A673 (cell line): ENCODE results near the gene RNF26. TPM values are rescaled to one million over a fixed set of nuclear protein-coding genes. Genes with fewer than 3 reads are reported as not detected.

ENCODE experiments used
- BruUV-seq: library from RNA; stranded (reverse); fragments of 400-500 nt; replicated peaks from 2 replicates; lab custom pipeline; 2021; lab: Mats Ljungman, UMichigan
- CTCF ChIA-PET: fragments of 300-600 bp; sonication (Branson Sonifier 250); formaldehyde crosslinking; loops from one replicate; lab custom pipeline; 2022; ENCODE audit warnings: antibody characterized with exemption; lab: Charles Lee
- POLR2A ChIA-PET: fragments of 300-600 bp; sonication (Branson Sonifier 250); formaldehyde crosslinking; loops from one replicate; lab custom pipeline; 2022; ENCODE audit warnings: antibody characterized with exemption; ENCODE audit not compliant: low non-redundant PET; lab: Charles Lee
- DNase-seq: peaks from one replicate; pipeline ENCODE4 v3.0.0-alpha.2; 2015; ENCODE audit warnings: low spot score
- H3K27ac ChIP-seq: fragments of 200-600 bp; sonication (generic); 2 replicates; pipeline ENCODE4 v1.5.1; 2016; ENCODE audit warnings: mixed run types, low read depth, mild to moderate bottlenecking, mixed read lengths, antibody characterized with exemption, low read length; ENCODE audit not compliant: poor library complexity, severe bottlenecking
- H3K27me3 ChIP-seq: fragments of 200-600 bp; sonication (generic); replicated peaks from 2 replicates; pipeline ENCODE4 v1.6.1; 2017; ENCODE audit warnings: mixed run types, low read depth, mild to moderate bottlenecking, mixed read lengths, antibody characterized with exemption, low read length; ENCODE audit not compliant: insufficient read depth, poor library complexity
- H3K36me3 ChIP-seq: fragments of 200-600 bp; sonication (generic); 2 replicates; pipeline ENCODE4 v1.6.1; 2016; ENCODE audit warnings: mixed run types, mild to moderate bottlenecking, mixed read lengths, antibody characterized with exemption, low read length; ENCODE audit not compliant: insufficient read depth, poor library complexity, severe bottlenecking
- H3K4me1 ChIP-seq: fragments of 200-600 bp; sonication (generic); 2 replicates; pipeline ENCODE4 v1.6.1; 2017; ENCODE audit warnings: mixed run types, mild to moderate bottlenecking, mixed read lengths, antibody characterized with exemption, low read length; ENCODE audit not compliant: insufficient read depth, poor library complexity, severe bottlenecking
- H3K4me3 ChIP-seq: fragments of 200-600 bp; sonication (generic); 2 replicates; pipeline ENCODE4 v1.5.1; 2016; ENCODE audit warnings: low read depth, mixed run types, mild to moderate bottlenecking, mixed read lengths, low read length; ENCODE audit not compliant: poor library complexity, severe bottlenecking
- H3K9me3 ChIP-seq: fragments of 200-600 bp; sonication (generic); 2 replicates; pipeline ENCODE4 v1.6.1; 2016; ENCODE audit warnings: mixed run types, low read depth, mild to moderate bottlenecking, mixed read lengths, antibody characterized with exemption, low read length; ENCODE audit not compliant: poor library complexity, severe bottlenecking
- EZH2 ChIP-seq: fragments of 200-600 bp; sonication (generic); IDR thresholded peaks from 2 replicates; pipeline ENCODE4 v1.6.1; 2017; ENCODE audit warnings: borderline replicate concordance, low read depth, mild to moderate bottlenecking, mixed read lengths, antibody characterized with exemption, low read length; ENCODE audit not compliant: poor library complexity, severe bottlenecking
- intact Hi-C: fragments of 100-400 bp; cut with micrococcal nuclease; formaldehyde crosslinking; loops from one replicate; pipeline ENCODE4 v1.10.0; 2022; ENCODE audit not compliant: unreplicated experiment
- total RNA-seq: library from RNA; stranded (reverse); gene quantifications from 2 replicates; pipeline ENCODE4 v1.2.3, GENCODE V29; 2021
- TF ChIP-seq, protein P1 (sequence below): fragments of 300-800, 200-600 bp; sonication (generic); conservative IDR thresholded peaks from 2 replicates; pipeline ENCODE4 v1.5.1; 2017; ENCODE audit warnings: low read depth, mild to moderate bottlenecking, antibody characterized with exemption, low read length, moderate library complexity, mixed read lengths

RNF26 gene
- total RNA-seq, 1 experiment from 2014 or later = 81.3 TPM

- Histone ChIP-seq H3K4me1 (no peaks in the 10 kb centered on the region), H3K4me3 (no peak overlapping the region), H3K9me3 (no peaks in the 10 kb centered on the region), H3K36me3 (peaks cover 9% of the 10 kb centered on the region), H3K27me3 (no peaks in the 10 kb centered on the region), H3K27ac (no peak overlapping the region)
- no peak for DNase-seq
- TF ChIP-seq, protein P1, sequence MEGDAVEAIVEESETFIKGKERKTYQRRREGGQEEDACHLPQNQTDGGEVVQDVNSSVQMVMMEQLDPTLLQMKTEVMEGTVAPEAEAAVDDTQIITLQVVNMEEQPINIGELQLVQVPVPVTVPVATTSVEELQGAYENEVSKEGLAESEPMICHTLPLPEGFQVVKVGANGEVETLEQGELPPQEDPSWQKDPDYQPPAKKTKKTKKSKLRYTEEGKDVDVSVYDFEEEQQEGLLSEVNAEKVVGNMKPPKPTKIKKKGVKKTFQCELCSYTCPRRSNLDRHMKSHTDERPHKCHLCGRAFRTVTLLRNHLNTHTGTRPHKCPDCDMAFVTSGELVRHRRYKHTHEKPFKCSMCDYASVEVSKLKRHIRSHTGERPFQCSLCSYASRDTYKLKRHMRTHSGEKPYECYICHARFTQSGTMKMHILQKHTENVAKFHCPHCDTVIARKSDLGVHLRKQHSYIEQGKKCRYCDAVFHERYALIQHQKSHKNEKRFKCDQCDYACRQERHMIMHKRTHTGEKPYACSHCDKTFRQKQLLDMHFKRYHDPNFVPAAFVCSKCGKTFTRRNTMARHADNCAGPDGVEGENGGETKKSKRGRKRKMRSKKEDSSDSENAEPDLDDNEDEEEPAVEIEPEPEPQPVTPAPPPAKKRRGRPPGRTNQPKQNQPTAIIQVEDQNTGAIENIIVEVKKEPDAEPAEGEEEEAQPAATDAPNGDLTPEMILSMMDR = 0 out of 2 replicates have a peak, but pooled peaks have one; percentile 12
- no peak for TF ChIP-seq EZH2
- no TSS peak for BruUV-seq
- ChIA-PET CTCF (interaction anchor here (0.7 kb wide), 1 partner anchor 230 kb away, joined by 3 read pairs; no protein-coding TSS in a partner anchor), POLR2A (no interaction called here)
- intact Hi-C loops = no loop called here
Measured at GRCh38 chr11:119307219-119307618, 27.1 kb upstream of the RNF26 start.

- H3K4me3 ChIP-seq = no peak overlapping the region
Measured at GRCh38 chr11:119307974-119308373, 26.4 kb upstream of the RNF26 start.

GRCh38 chr11:119309411-119309810 lies 24.9 kb upstream of the RNF26 start:
- no peaks in the 10 kb centered on the region for H3K4me1 ChIP-seq
- H3K9me3 ChIP-seq = no peaks in the 10 kb centered on the region
- no peak overlapping the region for H3K4me3 ChIP-seq
- no peak overlapping the region for H3K27ac ChIP-seq
- H3K36me3 ChIP-seq = no peaks in the 10 kb centered on the region
- POLR2A ChIA-PET = no interaction called here
- no peaks in the 10 kb centered on the region for H3K27me3 ChIP-seq
- no peak for TF ChIP-seq EZH2
- TF ChIP-seq, protein P1 = no peak
- CTCF ChIA-PET = no interaction called here
- intact Hi-C loops = no loop called here
- no TSS peak for BruUV-seq
- DNase-seq = no peak

More at GRCh38 chr11:119307974-119308373, 26.4 kb upstream of the RNF26 start:
- intact Hi-C loops = no loop called here
- CTCF ChIA-PET = interaction anchor here (0.6 to 0.7 kb wide), 2 partner anchors 230 to 241 kb away, joined by 3 read pairs; no protein-coding TSS in a partner anchor
- no TSS peak for BruUV-seq
- Histone ChIP-seq H3K9me3 (no peaks in the 10 kb centered on the region), H3K27me3 (no peaks in the 10 kb centered on the region), H3K36me3 (peaks cover 8% of the 10 kb centered on the region), H3K27ac (no peak overlapping the region), H3K4me1 (no peaks in the 10 kb centered on the region)
- DNase-seq = no peak
- TF ChIP-seq, protein P1 = no peak
- no peak for TF ChIP-seq EZH2
- POLR2A ChIA-PET = no interaction called here
